GM18858 (cell line): Measurements from ENCODE around the gene ANP32D.
"Not testable (repeated sequence)": the region's sequence is repeated elsewhere in the genome, so short reads cannot be mapped to it uniquely, and the experiment has no call there.

Source experiments
- ATAC-seq: cut with Tn5 transposase; IDR thresholded peaks from one replicate; pipeline ENCODE4 v1.9.1; 2021; ENCODE audit not compliant: unreplicated experiment

ANP32D gene

GRCh38 chr12:48500281-48500680, 27.9 kb downstream of the ANP32D start:
- not testable (repeated sequence) for ATAC-seq

GRCh38 chr12:48506836-48507235, 34.5 kb downstream of the ANP32D start:
- not testable (repeated sequence) for ATAC-seq

GRCh38 chr12:48508987-48509386, 36.6 kb downstream of the ANP32D start:
- ATAC-seq = no peak

GRCh38 chr12:48510111-48510510, 37.8 kb downstream of the ANP32D start:
- no peak for ATAC-seq

- peak; percentile 85 for ATAC-seq
Observed at GRCh38 chr12:48512855-48513254, 40.5 kb downstream of the ANP32D start.

- no peak for ATAC-seq
Observed at GRCh38 chr12:48514728-48515127, 42.4 kb downstream of the ANP32D start.

GRCh38 chr12:48520381-48520780, 48.0 kb downstream of the ANP32D start:
- ATAC-seq = not testable (repeated sequence)
